H1 (cell line): ENCODE measurements around the gene TOP1.

Source experiments
- CEBPB ChIP-seq: IDR thresholded peaks from 2 replicates; pipeline ENCODE4 v1.6.1; 2012; ENCODE audit warnings: low read depth, low read length
- CHD2 ChIP-seq: IDR thresholded peaks from 2 replicates; pipeline ENCODE4 v1.6.1; 2012; ENCODE audit warnings: low read length, improper control_type of control experiment
- EGR1 ChIP-seq: IDR thresholded peaks from 2 replicates; pipeline ENCODE4 v1.6.1; 2011; ENCODE audit warnings: low read depth, low read length, borderline replicate concordance
- EZH2 ChIP-seq: fragments of 200-600 bp; sonication (generic); IDR thresholded peaks from 2 replicates; pipeline ENCODE4 v1.7.1; 2012; ENCODE audit warnings: low read depth, mild to moderate bottlenecking, moderate library complexity, low read length, inconsistent platforms; ENCODE audit not compliant: severe bottlenecking
- JUN ChIP-seq: IDR thresholded peaks from 2 replicates; pipeline ENCODE4 v1.6.1; 2011; ENCODE audit warnings: low read depth, mild to moderate bottlenecking, improper control_type of control experiment, low read length
- JUND ChIP-seq: IDR thresholded peaks from 2 replicates; pipeline ENCODE4 v1.6.1; 2011; ENCODE audit warnings: mild to moderate bottlenecking, improper control_type of control experiment, low read length
- POLR2A ChIP-seq, 2 experiments: IDR thresholded peaks; 1 replicate in 1 of 2; 2 replicates in 1 of 2; pipeline ENCODE4 v1.6.1; 2011; ENCODE audit warnings: low read depth in 2 of 2, low read length in 2 of 2, mild to moderate bottlenecking in 2 of 2; ENCODE audit errors: control extremely low read depth in 1 of 2
- RAD21 ChIP-seq, 2 experiments: IDR thresholded peaks in 1 of 2; conservative IDR thresholded peaks in 1 of 2; 2 replicates each; pipeline ENCODE4 v1.6.1; 2011; ENCODE audit warnings: low read depth in 2 of 2, low read length in 2 of 2, improper control_type of control experiment in 1 of 2, inconsistent platforms in 1 of 2, mild to moderate bottlenecking in 1 of 2, moderate library complexity in 1 of 2
- USF2 ChIP-seq: IDR thresholded peaks from 2 replicates; pipeline ENCODE4 v1.6.1; 2011; ENCODE audit warnings: low read length, improper control_type of control experiment
- YY1 ChIP-seq: IDR thresholded peaks from 2 replicates; pipeline ENCODE4 v1.6.1; 2011; ENCODE audit warnings: low read depth, mild to moderate bottlenecking, low read length
- ZNF274 ChIP-seq: IDR thresholded peaks from 2 replicates; pipeline ENCODE4 v1.7.0; 2012; ENCODE audit warnings: low read length, borderline replicate concordance; ENCODE audit errors: extremely low read depth
- TF ChIP-seq, protein P1 (sequence below), 3 experiments: IDR thresholded peaks; 1 replicate in 2 of 3; 2 replicates in 1 of 3; pipeline versions ENCODE4 v1.5.1 to v1.6.1; 2011; ENCODE audit warnings: low read length in 3 of 3, mild to moderate bottlenecking in 3 of 3, inconsistent platforms in 2 of 3, low read depth in 1 of 3, moderate library complexity in 1 of 3; ENCODE audit not compliant: insufficient read depth in 1 of 3; ENCODE audit errors: control extremely low read depth in 1 of 3

DNA sequence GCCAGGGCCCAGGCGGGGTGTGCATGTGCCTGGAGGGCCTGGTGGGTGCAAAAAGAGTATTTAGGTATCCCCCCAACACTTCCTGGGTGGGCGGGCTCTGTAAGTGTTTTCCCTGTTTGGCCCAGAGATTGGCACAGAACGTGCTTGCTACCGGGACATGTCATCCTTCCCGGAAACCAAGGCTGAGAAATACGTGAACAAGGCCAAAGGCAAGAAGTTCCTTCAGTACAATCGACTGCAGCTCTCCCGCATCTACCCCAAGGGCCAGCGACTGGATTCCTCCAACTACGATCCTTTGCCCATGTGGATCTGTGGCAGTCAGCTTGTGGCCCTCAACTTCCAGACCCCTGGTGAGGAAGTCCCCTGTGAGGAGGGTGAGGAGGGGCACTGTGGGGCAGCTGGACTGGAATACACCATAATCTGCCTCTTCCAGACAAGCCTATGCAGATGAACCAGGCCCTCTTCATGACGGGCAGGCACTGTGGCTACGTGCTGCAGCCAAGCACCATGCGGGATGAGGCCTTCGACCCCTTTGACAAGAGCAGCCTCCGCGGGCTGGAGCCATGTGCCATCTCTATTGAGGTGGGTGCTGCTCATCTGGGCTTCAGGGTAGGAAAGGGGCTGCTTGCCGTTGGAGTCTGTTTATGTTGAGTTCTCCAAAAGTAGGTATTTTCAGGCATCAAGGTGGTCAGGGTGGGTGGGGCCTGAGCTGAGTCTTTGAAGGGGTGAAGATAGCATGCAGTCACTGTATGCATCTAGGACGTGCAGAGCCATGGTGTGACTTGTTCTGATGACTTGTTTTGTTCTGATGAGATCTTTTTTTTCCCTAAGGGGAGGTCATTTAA, 143.9 kb downstream of the TOP1 start:
- TF ChIP-seq, protein P1, sequence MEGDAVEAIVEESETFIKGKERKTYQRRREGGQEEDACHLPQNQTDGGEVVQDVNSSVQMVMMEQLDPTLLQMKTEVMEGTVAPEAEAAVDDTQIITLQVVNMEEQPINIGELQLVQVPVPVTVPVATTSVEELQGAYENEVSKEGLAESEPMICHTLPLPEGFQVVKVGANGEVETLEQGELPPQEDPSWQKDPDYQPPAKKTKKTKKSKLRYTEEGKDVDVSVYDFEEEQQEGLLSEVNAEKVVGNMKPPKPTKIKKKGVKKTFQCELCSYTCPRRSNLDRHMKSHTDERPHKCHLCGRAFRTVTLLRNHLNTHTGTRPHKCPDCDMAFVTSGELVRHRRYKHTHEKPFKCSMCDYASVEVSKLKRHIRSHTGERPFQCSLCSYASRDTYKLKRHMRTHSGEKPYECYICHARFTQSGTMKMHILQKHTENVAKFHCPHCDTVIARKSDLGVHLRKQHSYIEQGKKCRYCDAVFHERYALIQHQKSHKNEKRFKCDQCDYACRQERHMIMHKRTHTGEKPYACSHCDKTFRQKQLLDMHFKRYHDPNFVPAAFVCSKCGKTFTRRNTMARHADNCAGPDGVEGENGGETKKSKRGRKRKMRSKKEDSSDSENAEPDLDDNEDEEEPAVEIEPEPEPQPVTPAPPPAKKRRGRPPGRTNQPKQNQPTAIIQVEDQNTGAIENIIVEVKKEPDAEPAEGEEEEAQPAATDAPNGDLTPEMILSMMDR (IDR thresholded peaks at IDR 0.05; ENCODE audit: control extremely low read depth in 1 of 3, insufficient read depth in 1 of 3, low read depth in 1 of 3, low read length in 3 of 3) = no peak
- TF ChIP-seq USF2 (no peak), CHD2 (no peak), POLR2A (IDR thresholded peaks at IDR 0.05; ENCODE audit: control extremely low read depth in 1 of 2, low read depth in 2 of 2, low read length in 2 of 2) (no peak), JUN (no peak), CEBPB (no peak), EZH2 (no peak), JUND (no peak), RAD21 (IDR thresholded peaks at IDR 0.05 in 1 of 2, conservative IDR thresholded peaks at IDR 0.05 in 1 of 2; ENCODE audit: low read depth in 2 of 2, low read length in 2 of 2) (no peak), YY1 (no peak), EGR1 (no peak), ZNF274 (no peak)
